SJCRH30 (cell line): ENCODE results near the gene CD69. TPM values are rescaled to one million over a fixed set of nuclear protein-coding genes. Genes with fewer than 3 reads are reported as not detected.
"Not testable (repeated sequence)": the region's sequence is repeated elsewhere in the genome, so short reads cannot be mapped to it uniquely, and the experiment has no call there.

ENCODE experiments used
- DNase-seq, 2 experiments: peaks; one replicate each; pipeline ENCODE4 v3.0.0-alpha.2; 2015 to 2020
- H3K27ac ChIP-seq: fragments of 250-450 bp; sonication (Bioruptor Pico); 2 replicates; pipeline ENCODE4 v1.5.1; 2020; ENCODE audit warnings: mild to moderate bottlenecking, moderate library complexity
- H3K27me3 ChIP-seq: fragments of 250-450 bp; sonication (Bioruptor Pico); 2 replicates; pipeline ENCODE4 v1.5.1; 2020; ENCODE audit warnings: mild to moderate bottlenecking, moderate library complexity
- H3K36me3 ChIP-seq: fragments of 250-450 bp; sonication (Bioruptor Pico); 2 replicates; pipeline ENCODE4 v1.5.1; 2020; ENCODE audit warnings: mild to moderate bottlenecking, moderate library complexity
- H3K4me1 ChIP-seq: fragments of 250-450 bp; sonication (Bioruptor Pico); 2 replicates; pipeline ENCODE4 v1.5.1; 2020; ENCODE audit warnings: mild to moderate bottlenecking, moderate library complexity
- H3K4me3 ChIP-seq: fragments of 250-450 bp; sonication (Bioruptor Pico); 2 replicates; pipeline ENCODE4 v1.5.1; 2020; ENCODE audit warnings: mild to moderate bottlenecking, moderate library complexity
- H3K9me3 ChIP-seq: fragments of 250-450 bp; sonication (Bioruptor Pico); replicated peaks from 2 replicates; pipeline ENCODE4 v1.5.1; 2020; ENCODE audit warnings: mild to moderate bottlenecking, moderate library complexity
- total RNA-seq: library from RNA; depleted of rRNA; stranded (reverse); fragments of >200 nt; shearing (Covaris generic); gene quantifications from 2 replicates; pipeline ENCODE4 v1.2.3, GENCODE V29; 2014

Gene CD69
- total RNA-seq, 1 experiment from 2014 or later = not detected

DNA sequence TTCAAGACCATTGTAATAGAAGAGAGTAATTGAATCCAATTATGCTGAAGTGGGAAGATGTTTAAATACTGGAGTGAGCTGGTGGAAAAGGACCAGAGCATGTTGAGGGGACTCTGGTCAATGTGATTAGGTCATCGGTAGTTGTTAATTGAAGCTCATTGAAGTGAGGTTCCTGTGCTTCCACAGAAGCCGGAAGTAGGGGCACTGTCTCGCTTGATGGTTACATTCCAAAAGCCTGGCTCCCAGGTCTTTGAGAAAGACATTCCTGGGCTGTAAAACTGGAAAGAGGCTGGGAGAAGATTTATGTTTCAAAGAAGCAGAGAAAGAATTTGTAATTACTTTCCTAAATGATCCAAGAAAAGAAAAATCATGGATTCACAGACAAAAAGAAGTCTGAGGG, 15.5 kb downstream of the CD69 start:
- no peak for DNase-seq
- 0 out of 2 replicates have a peak, but pooled peaks cover 3% of the 10 kb centered on the region for H3K27me3 ChIP-seq
- no peaks in the 10 kb centered on the region for H3K9me3 ChIP-seq
- H3K27ac ChIP-seq = no peak overlapping the region
- no peaks in the 10 kb centered on the region for H3K36me3 ChIP-seq
- no peak overlapping the region for H3K4me3 ChIP-seq
- H3K4me1 ChIP-seq = no peaks in the 10 kb centered on the region

DNA sequence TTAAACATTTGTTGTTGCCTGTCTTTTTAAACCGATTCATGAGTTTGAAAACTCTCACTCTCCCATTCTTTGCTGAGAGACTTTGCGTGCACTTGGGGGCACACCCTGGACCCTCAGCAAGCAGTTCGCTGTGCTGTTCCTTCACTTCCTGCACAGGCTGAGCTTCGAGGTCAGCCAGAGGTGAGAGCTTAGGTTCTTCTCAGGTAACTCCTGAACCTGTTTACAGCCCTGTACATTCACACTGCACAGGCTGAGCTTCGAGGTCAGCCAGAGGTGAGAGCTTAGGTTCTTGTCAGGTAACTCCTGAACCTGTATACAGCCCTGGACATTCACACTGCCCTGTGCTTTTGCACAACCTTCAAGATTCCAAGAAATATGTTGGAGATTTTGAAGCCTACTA, 18.0 kb downstream of the CD69 start:
- no peak for DNase-seq
- no peak overlapping the region for H3K4me3 ChIP-seq
- no peaks in the 10 kb centered on the region for H3K9me3 ChIP-seq

GRCh38 chr12:9741726-9742125, 19.0 kb downstream of the CD69 start:
- Histone ChIP-seq H3K4me3 (no peak overlapping the region), H3K4me1 (no peaks in the 10 kb centered on the region), H3K36me3 (no peaks in the 10 kb centered on the region), H3K9me3 (no peaks in the 10 kb centered on the region), H3K27me3 (0 out of 2 replicates have a peak, but pooled peaks cover 3% of the 10 kb centered on the region), H3K27ac (no peak overlapping the region)
- no peak for DNase-seq

More for the DNA sequence above, 18.0 kb downstream of the CD69 start:
- no peaks in the 10 kb centered on the region for H3K36me3 ChIP-seq
- no peaks in the 10 kb centered on the region for H3K4me1 ChIP-seq
- H3K27me3 ChIP-seq = 0 out of 2 replicates have a peak, but pooled peaks cover 3% of the 10 kb centered on the region
- H3K27ac ChIP-seq = no peak overlapping the region

- H3K36me3 ChIP-seq = no peaks in the 10 kb centered on the region
- no peak overlapping the region for H3K27ac ChIP-seq
- H3K27me3 ChIP-seq = 0 out of 2 replicates have a peak, but pooled peaks cover 3% of the 10 kb centered on the region
- no peaks in the 10 kb centered on the region for H3K9me3 ChIP-seq
- no peak for DNase-seq
- no peak overlapping the region for H3K4me3 ChIP-seq
- H3K4me1 ChIP-seq = no peaks in the 10 kb centered on the region
These were observed 20.5 kb downstream of the CD69 start for GRCh38 chr12:9740106-9740750.

GRCh38 chr12:9739404-9740105, 21.1 kb downstream of the CD69 start:
- not testable (repeated sequence) for H3K27ac ChIP-seq, H3K4me3 ChIP-seq, H3K36me3 ChIP-seq, DNase-seq, H3K4me1 ChIP-seq, H3K9me3 ChIP-seq, H3K27me3 ChIP-seq

GRCh38 chr12:9738905-9739304, 21.8 kb downstream of the CD69 start:
- not testable (repeated sequence) for H3K4me3 ChIP-seq, H3K4me1 ChIP-seq, H3K27me3 ChIP-seq, H3K36me3 ChIP-seq, H3K9me3 ChIP-seq, H3K27ac ChIP-seq, DNase-seq

GRCh38 chr12:9736936-9737705, 23.6 kb downstream of the CD69 start:
- H3K36me3 ChIP-seq = no peaks in the 10 kb centered on the region
- 0 out of 2 replicates have a peak, but pooled peaks cover 3% of the 10 kb centered on the region for H3K27me3 ChIP-seq
- H3K27ac ChIP-seq = no peak overlapping the region
- H3K4me3 ChIP-seq = no peak overlapping the region
- H3K4me1 ChIP-seq = no peaks in the 10 kb centered on the region
- H3K9me3 ChIP-seq = no peaks in the 10 kb centered on the region
- DNase-seq = no peak

- Histone ChIP-seq H3K4me1 (no peaks in the 10 kb centered on the region), H3K36me3 (no peaks in the 10 kb centered on the region), H3K27me3 (no peaks in the 10 kb centered on the region; the same call in 1 of the 2 replicates), H3K4me3 (no peak overlapping the region), H3K27ac (no peak overlapping the region), H3K9me3 (no peaks in the 10 kb centered on the region)
- DNase-seq = no peak
These were observed 25.1 kb downstream of the CD69 start for GRCh38 chr12:9735601-9736000.

- DNase-seq = no peak
- Histone ChIP-seq H3K4me3 (no peak within 1 kb of the TSS), H3K4me1 (no peaks in the 10 kb centered on the region), H3K27ac (no peak within 1 kb of the TSS), H3K27me3 (no peaks in the 10 kb centered on the region; the same call in 1 of the 2 replicates), H3K9me3 (no peaks in the 10 kb centered on the region), H3K36me3 (no peaks in the 10 kb centered on the region)
These were observed 27.7 kb downstream of the CD69 start, which contains the start of gene CLECL1 for GRCh38 chr12:9732921-9733461. TSS of gene CLECL1 (minus strand) at chr12:9733097.

- Histone ChIP-seq H3K27me3 (no peaks in the 10 kb centered on the region; the same call in 1 of the 2 replicates), H3K4me3 (no peak overlapping the region), H3K4me1 (no peaks in the 10 kb centered on the region), H3K36me3 (no peaks in the 10 kb centered on the region), H3K9me3 (no peaks in the 10 kb centered on the region), H3K27ac (no peak overlapping the region)
- DNase-seq = no peak
These were observed 28.9 kb downstream of the CD69 start for GRCh38 chr12:9731797-9732196.

- no peaks in the 10 kb centered on the region for H3K4me1 ChIP-seq
- no peak for DNase-seq
- H3K27me3 ChIP-seq = no peaks in the 10 kb centered on the region; the same call in 1 of the 2 replicates
- no peak overlapping the region for H3K27ac ChIP-seq
- no peaks in the 10 kb centered on the region for H3K36me3 ChIP-seq
- no peak overlapping the region for H3K4me3 ChIP-seq
- no peaks in the 10 kb centered on the region for H3K9me3 ChIP-seq
These were observed 29.3 kb downstream of the CD69 start for GRCh38 chr12:9731393-9731792.

GRCh38 chr12:9730591-9730990, 30.1 kb downstream of the CD69 start:
- no peaks in the 10 kb centered on the region for H3K36me3 ChIP-seq
- no peak for DNase-seq
- H3K9me3 ChIP-seq = no peaks in the 10 kb centered on the region
- H3K27ac ChIP-seq = no peak overlapping the region
- no peaks in the 10 kb centered on the region; the same call in 1 of the 2 replicates for H3K27me3 ChIP-seq
- H3K4me1 ChIP-seq = no peaks in the 10 kb centered on the region
- no peak overlapping the region for H3K4me3 ChIP-seq

- DNase-seq = no peak
- H3K27me3 ChIP-seq = no peaks in the 10 kb centered on the region; the same call in 1 of the 2 replicates
- H3K36me3 ChIP-seq = no peaks in the 10 kb centered on the region
- H3K4me3 ChIP-seq = no peak overlapping the region
- no peak overlapping the region for H3K27ac ChIP-seq
- H3K4me1 ChIP-seq = no peaks in the 10 kb centered on the region
- H3K9me3 ChIP-seq = no peaks in the 10 kb centered on the region
These were observed 30.7 kb downstream of the CD69 start for GRCh38 chr12:9730011-9730410.

GRCh38 chr12:9729082-9729481, 31.6 kb downstream of the CD69 start:
- no peak for DNase-seq
- no peak overlapping the region for H3K4me3 ChIP-seq
- no peaks in the 10 kb centered on the region for H3K9me3 ChIP-seq
- no peaks in the 10 kb centered on the region for H3K4me1 ChIP-seq
- H3K27me3 ChIP-seq = no peaks in the 10 kb centered on the region; the same call in 1 of the 2 replicates
- H3K36me3 ChIP-seq = no peaks in the 10 kb centered on the region
- no peak overlapping the region for H3K27ac ChIP-seq

- no peak overlapping the region for H3K4me3 ChIP-seq
- no peaks in the 10 kb centered on the region for H3K4me1 ChIP-seq
- H3K27me3 ChIP-seq = no peaks in the 10 kb centered on the region; the same call in 1 of the 2 replicates
- no peaks in the 10 kb centered on the region for H3K36me3 ChIP-seq
- H3K27ac ChIP-seq = no peak overlapping the region
- DNase-seq = no peak
- no peaks in the 10 kb centered on the region for H3K9me3 ChIP-seq
These were observed 32.9 kb downstream of the CD69 start for GRCh38 chr12:9727813-9728212.
